HepG2 (cell line): Measurements from ENCODE around the gene TPRN. TPM values are rescaled to one million over a fixed set of nuclear protein-coding genes. Genes with fewer than 3 reads are reported as not detected.

Source experiments
- AFF4 ChIP-seq: sonication (generic); formaldehyde crosslinking; IDR thresholded peaks from 2 replicates; pipeline ENCODE4 v1.4.0; 2020; ENCODE audit warnings: missing genetic modification reagents
- BORCS8-MEF2B ChIP-seq: sonication (generic); formaldehyde crosslinking; IDR thresholded peaks from 2 replicates; pipeline ENCODE4 v1.8.0; 2022; ENCODE audit warnings: mild to moderate bottlenecking, missing genetic modification reagents
- ELF4 ChIP-seq: sonication (generic); formaldehyde crosslinking; IDR thresholded peaks from 2 replicates; pipeline ENCODE4 v1.5.0; 2020; ENCODE audit warnings: missing genetic modification reagents, mild to moderate bottlenecking, moderate library complexity, borderline replicate concordance
- ERF ChIP-seq: IDR thresholded peaks from 2 replicates; pipeline ENCODE4 v1.6.1; 2018; ENCODE audit warnings: missing biosample characterization, missing genetic modification reagents
- GZF1 ChIP-seq: sonication (generic); formaldehyde crosslinking; IDR thresholded peaks from 2 replicates; pipeline ENCODE4 v1.5.1; 2020; ENCODE audit warnings: mild to moderate bottlenecking, missing genetic modification reagents
- KDM5B ChIP-seq: sonication (generic); formaldehyde crosslinking; IDR thresholded peaks from 2 replicates; pipeline ENCODE4 v1.4.0; 2020; ENCODE audit warnings: missing genetic modification reagents, mild to moderate bottlenecking, borderline replicate concordance
- PRDM10 ChIP-seq: sonication (generic); formaldehyde crosslinking; IDR thresholded peaks from 2 replicates; pipeline ENCODE4 v1.4.0; 2020; ENCODE audit warnings: low read depth, missing genetic modification reagents
- ZNF180 ChIP-seq: sonication (generic); formaldehyde crosslinking; IDR thresholded peaks from 2 replicates; pipeline ENCODE4 v1.4.0; 2020; ENCODE audit warnings: low read depth, missing genetic modification reagents, borderline replicate concordance
- ZNF34 ChIP-seq: sonication (generic); formaldehyde crosslinking; IDR thresholded peaks from 2 replicates; pipeline ENCODE4 v1.4.0; 2020; ENCODE audit warnings: mild to moderate bottlenecking, missing genetic modification reagents, borderline replicate concordance
- ZNF672 ChIP-seq: sonication (generic); formaldehyde crosslinking; IDR thresholded peaks from 2 replicates; pipeline ENCODE4 v1.8.1; 2022; ENCODE audit warnings: missing genetic modification reagents
- ZNF7 ChIP-seq: IDR thresholded peaks from 2 replicates; pipeline ENCODE4 v1.6.1; 2016; ENCODE audit warnings: missing biosample characterization, missing genetic modification reagents
- ZNF704 ChIP-seq: sonication (generic); formaldehyde crosslinking; IDR thresholded peaks from 2 replicates; pipeline ENCODE4 v1.8.1; 2023; ENCODE audit warnings: mild to moderate bottlenecking, inconsistent platforms, moderate library complexity, missing genetic modification reagents, borderline replicate concordance
- polyA plus RNA-seq, 8 experiments: library from polyadenylated mRNA; depleted of rRNA in 3 of 8; stranded (reverse) in 7 of 8; unstranded in 1 of 8; fragments of >200 nt; fragmentation: Illumina TruSeq in 4 of 8; extraction: Trizol in 4 of 8; gene quantifications; 2 replicates each; pipeline versions ENCODE4 v1.2.1 to v1.2.3, GENCODE V29; 2011 to 2016; ENCODE audit warnings: low read depth in 4 of 8, missing spikeins in 1 of 8, mixed read lengths in 1 of 8; ENCODE audit not compliant: insufficient read depth in 1 of 8
- total RNA-seq, 5 experiments: library from RNA; depleted of rRNA; stranded (reverse); fragments of >200 nt; fragmentation: Illumina TruSeq; extraction: Trizol; gene quantifications; 2 replicates each; pipeline ENCODE4 v1.2.3, GENCODE V29; 2016; ENCODE audit warnings: low read depth in 1 of 5
- TF ChIP-seq, protein P1 (sequence below): sonication (generic); formaldehyde crosslinking; IDR thresholded peaks from 2 replicates; pipeline ENCODE4 v1.5.0; 2020; ENCODE audit warnings: mild to moderate bottlenecking, missing genetic modification reagents, moderate library complexity
- TF ChIP-seq, protein P2 (sequence below): sonication (generic); formaldehyde crosslinking; IDR thresholded peaks from 2 replicates; pipeline ENCODE4 v1.9.0; 2022; ENCODE audit warnings: missing genetic modification reagents, mild to moderate bottlenecking, borderline replicate concordance

TPRN gene
- total and polyA plus RNA-seq, 2 of the 13 experiments (the other 11 are each of a cell fraction or from before 2014, with no cell fraction given), result 10.1 to 19.2 TPM

DNA sequence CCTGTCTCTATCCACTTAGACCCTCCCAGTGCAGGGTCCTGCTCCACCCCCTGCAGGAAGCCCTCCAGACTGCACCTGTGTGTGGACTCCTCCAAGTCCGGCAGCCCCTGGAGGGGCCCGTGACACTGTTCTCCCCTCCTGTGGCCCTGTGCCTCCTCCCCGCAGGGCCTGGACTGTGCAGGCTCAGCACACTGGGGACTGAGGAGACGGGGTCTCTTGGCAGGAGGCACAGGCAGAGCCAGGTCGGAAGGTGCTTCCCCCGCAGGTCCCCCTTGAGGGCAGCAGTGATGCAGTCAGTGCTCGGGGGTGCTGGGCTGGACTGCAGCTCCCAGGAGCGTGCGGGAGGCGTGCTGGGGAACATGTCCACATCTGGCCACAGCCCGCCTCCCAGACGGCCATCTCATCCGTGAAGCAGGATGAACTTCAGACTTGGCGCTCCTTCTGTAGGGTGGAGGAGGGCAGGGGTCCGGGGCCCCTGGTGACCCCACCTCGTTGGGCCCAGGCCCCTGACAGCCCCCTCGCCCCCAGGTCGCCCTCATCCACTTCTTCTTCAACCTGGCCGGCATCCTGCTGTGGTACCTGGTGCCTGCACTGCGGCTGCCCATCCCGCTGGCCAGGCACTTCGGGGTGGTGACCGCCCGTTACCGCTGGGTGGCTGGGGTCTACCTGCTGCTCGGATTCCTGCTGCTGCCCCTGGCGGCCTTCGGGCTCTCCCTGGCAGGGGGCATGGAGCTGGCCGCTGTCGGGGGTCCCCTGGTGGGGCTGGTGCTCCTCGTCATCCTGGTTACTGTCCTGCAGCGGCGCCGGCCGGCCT lies 35.1 kb upstream of the TPRN start (continued):
- TF ChIP-seq ELF4 (no peak), PRDM10 (peak; percentile 53; the same call in 1 of the 2 replicates), KDM5B (CRISPR knock-in tag) (no peak; the same call in 1 of the 2 replicates), ZNF704 (no peak), AFF4 (CRISPR knock-in tag) (no peak), ZNF34 (CRISPR knock-in tag) (no peak), ZNF672 (CRISPR knock-in tag) (no peak), ZNF7 (CRISPR knock-in tag) (no peak), ERF (CRISPR knock-in tag) (peak; percentile 48; the same call in 1 of the 2 replicates), BORCS8-MEF2B (peak; percentile 23; the same call in 1 of the 2 replicates), GZF1 (CRISPR knock-in tag) (no peak), ZNF180 (CRISPR knock-in tag) (no peak)
- TF ChIP-seq, protein P1, sequence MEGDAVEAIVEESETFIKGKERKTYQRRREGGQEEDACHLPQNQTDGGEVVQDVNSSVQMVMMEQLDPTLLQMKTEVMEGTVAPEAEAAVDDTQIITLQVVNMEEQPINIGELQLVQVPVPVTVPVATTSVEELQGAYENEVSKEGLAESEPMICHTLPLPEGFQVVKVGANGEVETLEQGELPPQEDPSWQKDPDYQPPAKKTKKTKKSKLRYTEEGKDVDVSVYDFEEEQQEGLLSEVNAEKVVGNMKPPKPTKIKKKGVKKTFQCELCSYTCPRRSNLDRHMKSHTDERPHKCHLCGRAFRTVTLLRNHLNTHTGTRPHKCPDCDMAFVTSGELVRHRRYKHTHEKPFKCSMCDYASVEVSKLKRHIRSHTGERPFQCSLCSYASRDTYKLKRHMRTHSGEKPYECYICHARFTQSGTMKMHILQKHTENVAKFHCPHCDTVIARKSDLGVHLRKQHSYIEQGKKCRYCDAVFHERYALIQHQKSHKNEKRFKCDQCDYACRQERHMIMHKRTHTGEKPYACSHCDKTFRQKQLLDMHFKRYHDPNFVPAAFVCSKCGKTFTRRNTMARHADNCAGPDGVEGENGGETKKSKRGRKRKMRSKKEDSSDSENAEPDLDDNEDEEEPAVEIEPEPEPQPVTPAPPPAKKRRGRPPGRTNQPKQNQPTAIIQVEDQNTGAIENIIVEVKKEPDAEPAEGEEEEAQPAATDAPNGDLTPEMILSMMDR, result peak; percentile 70
- TF ChIP-seq, protein P2, sequence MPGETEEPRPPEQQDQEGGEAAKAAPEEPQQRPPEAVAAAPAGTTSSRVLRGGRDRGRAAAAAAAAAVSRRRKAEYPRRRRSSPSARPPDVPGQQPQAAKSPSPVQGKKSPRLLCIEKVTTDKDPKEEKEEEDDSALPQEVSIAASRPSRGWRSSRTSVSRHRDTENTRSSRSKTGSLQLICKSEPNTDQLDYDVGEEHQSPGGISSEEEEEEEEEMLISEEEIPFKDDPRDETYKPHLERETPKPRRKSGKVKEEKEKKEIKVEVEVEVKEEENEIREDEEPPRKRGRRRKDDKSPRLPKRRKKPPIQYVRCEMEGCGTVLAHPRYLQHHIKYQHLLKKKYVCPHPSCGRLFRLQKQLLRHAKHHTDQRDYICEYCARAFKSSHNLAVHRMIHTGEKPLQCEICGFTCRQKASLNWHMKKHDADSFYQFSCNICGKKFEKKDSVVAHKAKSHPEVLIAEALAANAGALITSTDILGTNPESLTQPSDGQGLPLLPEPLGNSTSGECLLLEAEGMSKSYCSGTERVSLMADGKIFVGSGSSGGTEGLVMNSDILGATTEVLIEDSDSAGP (CRISPR knock-in tag), result no peak; the same call in 1 of the 2 replicates
